ENCODE results near the gene ITLN1.
A peak's percentile ranks its signal among the peaks of the same experiment; 100 is the strongest.

Gene ITLN1

DNA sequence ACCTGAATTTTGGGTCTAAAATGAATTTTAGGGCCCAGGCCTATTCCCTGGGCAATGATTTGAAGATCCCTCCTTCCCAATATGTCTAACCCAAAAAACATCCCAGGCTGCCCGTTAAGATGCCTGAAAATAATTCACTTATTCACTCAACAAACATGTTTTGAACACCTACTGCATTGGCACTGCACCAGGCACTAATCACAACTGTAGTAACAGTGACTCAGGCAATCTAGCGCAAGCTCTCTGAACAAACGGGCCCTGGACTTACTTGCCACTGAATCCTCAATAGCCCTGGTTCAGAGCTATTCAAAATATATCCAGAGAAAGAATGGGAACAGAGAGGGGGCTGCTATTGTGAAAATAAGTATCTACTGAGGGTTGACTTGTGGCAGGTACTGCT lies 26.5 kb downstream of the ITLN1 start:
- no peak for DNase-seq

DNA sequence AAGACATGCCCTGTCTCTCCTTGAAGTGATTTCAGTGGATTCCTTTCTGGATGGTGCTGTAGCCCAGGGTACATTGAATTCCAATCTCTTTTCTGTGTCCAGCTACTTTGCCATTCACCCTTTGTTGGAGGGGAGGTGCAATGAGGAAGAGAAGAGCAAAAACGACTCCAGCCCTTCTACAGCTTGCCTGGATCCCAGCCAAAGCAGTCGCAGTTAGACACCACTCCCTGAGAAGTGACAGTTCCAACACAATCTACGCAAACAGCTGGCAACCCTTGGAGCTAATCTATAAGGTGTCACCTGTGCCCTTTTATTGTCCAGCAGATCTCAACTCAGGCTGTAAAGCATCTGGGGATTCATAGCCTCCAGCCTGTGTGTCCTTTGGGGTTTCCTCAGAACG lies 26.9 kb downstream of the ITLN1 start:
- DNase-seq, result no peak

DNA sequence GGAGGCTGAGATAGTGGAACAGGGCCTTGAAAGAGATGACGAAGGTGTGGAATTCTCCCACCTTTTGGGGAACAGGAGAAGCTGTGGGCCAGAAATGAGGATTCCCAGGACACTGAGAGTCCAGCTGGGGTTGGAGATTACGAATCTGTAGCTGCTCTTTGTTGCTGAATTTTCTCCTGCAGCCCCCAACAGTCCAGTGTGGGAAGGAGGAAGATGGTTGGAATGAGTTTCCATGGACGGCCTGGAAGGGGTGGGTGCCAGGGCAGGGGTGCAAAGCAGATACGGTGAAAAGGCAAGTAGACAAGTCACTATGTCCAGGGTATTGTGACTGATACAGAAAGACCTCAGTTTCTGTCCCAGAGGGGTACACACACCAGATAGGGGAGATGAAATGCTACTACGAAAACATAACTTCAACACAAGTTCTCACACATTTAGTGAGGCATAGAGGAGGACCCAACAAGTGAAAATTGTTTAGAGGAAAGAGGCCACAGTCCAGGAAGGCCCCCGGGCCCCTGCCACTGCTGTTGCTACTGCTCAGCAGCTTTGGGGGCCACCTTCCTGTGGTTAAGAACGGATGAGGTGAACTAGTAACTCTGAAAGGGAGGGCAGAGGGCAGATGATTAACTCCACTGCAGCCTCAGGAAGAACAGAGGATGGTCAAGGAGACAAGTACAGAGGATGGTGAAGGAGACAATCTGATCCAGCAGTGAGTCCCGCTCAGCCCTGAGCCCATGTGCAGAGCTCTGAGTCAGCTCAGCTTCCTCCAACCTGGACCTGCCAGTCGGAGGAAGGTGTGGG lies 29.6 kb downstream of the ITLN1 start:
- DNase-seq, result no peak

DNA sequence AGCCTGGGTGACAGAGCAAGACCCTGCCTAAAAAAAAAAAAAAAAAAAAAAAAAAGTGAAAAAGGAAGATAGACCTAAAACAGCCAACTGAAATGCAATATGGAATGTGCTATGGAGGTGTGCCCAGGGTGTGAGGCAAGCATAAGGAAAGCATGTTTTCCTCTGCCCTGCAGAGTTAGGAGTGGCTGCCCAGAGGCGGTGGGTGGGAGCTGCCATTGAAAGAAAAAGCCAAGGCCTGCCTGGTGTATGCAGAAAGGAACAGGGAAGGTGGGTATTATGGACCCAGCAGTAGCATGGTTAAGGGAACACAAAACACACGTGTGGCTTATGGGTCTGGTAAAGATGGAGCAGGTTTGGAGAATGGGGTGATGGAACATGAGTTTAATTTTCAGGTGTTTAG lies 31.2 kb downstream of the ITLN1 start:
- no peak for DNase-seq

DNA sequence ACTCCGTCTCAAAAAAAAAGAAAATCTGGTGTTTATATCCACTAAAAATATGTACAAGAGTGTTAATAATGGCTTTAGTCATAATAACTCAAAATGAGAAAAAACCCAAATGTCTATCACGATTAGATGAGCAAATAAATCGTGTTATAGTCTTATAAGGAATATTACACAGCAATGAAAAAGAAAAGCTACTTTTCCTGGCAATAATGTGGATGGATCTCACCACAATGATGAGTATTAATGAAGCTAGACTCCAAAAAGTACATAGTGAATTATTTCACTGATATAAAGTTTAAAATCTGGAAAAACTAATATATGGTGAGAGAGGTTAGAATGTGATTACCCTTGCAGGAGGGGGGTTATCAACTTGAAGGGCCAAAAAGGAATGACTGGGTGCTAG lies 32.0 kb downstream of the ITLN1 start:
- no peak for DNase-seq

DNA sequence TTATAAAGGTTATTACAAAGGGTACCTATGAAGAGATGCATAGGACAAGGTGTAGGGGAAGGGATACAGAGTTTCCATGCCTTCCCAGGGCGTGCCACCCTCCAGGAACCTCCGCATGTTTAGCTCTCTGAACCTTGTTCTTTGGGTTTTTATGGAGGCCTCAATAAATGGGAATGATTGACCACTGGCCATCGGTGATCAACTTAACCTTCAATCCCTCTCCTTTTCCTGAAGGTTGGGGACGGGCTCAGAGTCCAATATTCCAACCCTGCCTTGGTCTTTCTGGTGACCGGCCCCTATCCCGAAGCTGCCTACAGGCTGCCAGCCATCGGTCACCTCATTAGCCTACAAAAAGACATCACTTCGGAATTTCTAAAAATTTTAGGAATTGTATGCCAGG lies 34.0 kb downstream of the ITLN1 start:
- no peak for DNase-seq

DNA sequence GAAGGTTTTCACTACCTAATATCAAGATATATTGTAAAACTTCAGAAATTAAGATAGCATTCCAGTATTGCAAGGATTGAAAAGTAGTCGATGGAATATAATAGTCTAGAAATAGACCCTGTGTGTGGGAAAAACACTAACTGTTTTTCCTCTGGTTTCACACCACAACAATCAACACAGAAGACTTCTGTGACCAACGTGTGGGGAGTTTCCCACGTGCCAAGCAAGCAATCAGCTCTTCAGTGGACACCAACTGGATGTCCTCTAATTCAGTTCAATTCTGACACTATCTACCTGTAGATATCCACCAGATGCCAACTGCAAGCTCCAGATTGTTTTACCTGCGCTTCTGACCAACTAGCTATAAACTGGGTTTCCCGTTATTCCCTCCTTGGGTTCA lies 34.4 kb downstream of the ITLN1 start:
- DNase-seq, result no peak

DNA sequence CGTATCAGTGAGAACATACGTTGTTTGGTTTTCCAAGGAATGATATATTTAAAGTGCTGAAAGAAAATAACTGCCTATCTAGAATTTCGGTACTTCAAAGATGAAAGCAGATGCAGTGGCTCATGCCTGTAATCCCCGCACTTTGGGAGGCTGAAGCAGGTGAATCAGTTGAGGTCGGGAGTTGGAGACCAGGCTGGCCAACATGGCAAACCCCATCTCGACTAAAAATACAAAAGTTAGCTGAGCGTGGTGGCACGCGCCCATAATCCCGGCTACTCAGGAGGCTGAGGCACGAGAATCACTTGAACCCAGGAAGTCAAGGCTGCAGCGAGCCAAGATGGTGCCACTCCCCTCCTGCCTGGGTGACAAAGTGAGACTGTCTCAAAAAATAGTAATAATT lies 38.7 kb downstream of the ITLN1 start:
- no peak for DNase-seq

DNA sequence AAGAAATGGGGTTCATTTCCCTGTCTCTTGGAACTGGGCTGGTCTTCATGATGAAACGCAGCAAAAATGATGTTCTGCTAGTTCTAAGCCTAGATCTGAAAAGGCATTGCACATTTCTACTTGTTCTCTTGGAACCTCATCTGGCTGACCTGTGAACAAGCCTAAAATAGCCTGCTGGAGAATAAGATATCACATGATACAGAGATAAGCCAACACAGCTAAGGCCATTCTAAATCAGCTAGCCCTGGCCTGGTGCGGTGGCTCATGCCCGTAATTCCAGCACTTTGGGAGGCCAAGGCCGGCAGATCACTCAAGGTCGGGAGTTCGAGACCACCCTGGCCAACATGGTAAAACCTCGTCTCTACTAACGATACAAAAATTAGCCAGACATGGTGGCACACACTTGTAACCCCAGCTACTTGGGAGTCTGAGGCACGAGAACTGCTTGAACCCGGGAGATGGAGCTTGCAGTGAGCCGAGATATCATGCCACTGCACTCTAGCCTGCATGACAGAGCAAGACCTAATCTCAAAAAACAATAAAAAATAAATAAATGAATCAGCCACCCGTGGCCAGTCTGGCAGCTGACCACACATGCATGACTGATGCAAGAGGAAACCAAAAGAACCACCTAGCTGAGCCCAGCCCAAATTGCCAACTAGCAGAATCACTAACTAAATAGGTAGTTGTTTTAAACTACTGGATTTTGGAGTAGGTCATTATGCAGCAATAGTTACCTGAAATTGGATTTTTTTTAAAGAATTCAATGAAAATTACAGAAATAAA lies 40.3 kb downstream of the ITLN1 start:
- no peak for DNase-seq

DNA sequence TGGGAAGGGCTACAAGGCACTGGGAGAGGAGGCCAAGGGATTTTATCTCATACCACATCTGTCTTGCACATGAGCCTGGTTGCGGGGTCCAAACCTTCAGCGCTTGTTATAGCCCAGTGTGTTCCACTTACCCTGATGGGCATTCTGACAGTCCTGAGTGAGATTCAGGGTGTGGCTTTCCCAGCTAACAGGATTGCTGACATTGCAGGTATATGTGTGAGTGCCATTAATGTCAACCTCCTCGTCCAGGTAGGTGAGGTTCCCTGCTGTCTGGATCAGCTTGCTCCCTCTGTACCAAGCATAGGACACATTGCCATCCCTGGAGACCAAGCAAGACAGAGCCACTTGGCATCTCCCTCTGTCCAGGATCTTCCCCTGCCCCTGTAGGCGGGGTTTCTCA lies 43.9 kb downstream of the ITLN1 start:
- no peak for DNase-seq

DNA sequence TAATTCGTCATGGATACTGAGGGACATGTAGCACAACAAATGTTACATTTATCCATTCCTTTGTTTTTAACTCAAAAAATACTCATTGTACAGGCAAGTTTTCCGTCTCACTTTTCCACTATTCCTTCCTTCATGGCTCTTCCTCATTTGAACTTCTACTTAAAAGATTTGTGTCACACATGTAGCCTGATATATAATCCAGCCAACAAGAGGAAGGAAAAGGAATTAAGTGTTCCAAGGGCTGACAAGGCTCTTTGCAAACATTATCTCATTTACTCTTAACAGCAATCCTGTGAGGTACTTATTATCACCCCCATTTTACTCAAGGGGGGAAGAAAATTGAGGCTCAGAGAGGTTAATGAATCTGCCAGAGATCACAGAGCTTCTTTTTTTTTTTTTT lies 45.2 kb downstream of the ITLN1 start:
- no peak for DNase-seq

DNA sequence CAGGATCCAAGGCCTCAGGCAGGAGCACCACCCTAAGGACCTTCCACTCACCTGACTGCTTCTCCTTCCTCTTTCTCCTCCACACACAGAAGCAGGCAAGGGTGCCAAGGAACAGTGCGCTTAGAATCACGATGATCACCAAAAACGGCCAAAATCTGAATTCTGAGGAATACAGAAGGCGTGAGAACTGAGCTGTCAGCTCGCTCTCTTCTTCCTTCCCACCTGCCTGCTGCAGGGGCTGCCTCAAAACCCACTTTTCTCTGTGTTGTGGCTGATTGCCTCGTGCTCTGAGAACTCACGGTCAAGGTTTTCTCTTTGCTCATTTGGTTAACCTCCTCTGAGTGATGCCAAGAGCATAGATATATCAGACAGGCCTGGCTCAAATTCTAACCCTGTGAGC lies 46.1 kb downstream of the ITLN1 start:
- DNase-seq, result no peak

DNA sequence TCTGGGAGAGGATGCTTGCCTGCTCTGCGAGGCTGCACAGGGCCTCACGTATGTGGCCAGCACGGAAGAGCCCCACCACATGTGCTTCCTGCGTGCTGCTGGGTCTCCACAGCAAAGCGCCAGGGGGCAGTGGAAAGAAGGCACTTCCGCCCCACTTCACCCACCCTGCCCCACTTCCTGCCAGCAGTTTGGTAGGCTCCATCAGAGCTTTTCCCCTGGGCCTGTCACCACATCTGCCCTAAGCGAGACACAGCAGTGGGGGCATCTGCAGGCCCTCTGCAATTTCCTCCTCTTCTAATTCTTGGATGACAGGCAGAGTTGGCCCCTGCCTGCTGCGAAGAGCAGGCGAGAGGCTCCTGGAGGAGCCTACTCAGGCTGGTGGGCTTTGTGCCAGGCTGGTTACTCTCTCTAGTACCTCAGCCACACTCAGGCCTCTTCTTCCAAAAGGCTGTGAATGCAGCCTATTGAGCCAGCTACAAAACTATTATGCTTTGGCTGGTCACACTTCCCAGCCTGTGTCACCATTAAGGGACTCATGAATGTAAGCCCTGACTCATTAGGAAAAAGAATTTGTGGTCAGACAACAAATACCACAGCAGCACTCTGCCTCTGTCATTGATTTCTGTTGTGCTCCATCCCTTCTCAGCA lies 47.3 kb downstream of the ITLN1 start:
- peak in 14 of 51 donors; percentile 2 to 40 (median 17) for DNase-seq

DNA sequence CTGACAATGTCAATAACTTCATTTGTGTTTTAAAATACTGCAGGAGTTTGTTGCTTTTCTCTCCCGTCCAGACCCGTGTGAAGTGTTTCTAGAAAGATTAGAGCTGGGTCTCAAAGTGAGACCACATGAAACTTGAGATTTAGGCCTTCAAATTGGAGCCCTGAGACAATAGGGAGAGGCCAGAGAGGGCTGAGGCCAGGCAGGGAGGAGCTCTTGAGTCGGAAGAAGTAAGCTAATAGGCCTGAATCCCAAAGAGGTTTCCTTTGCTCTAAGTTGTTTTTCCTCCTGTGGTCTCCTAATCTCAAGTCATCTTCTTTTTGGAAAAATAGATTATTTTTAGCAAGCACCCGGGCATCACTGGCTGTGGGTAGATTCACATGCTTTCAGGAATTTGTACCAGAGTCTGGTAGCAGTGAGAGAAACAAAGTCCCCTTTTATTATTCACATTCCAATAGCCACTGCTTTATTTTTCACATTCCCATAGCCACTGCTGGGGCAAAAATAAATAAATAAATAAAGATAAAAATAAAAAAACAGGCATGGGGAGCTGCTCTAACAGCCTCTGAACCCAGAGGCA lies 47.9 kb downstream of the ITLN1 start:
- DNase-seq, result no peak

DNA sequence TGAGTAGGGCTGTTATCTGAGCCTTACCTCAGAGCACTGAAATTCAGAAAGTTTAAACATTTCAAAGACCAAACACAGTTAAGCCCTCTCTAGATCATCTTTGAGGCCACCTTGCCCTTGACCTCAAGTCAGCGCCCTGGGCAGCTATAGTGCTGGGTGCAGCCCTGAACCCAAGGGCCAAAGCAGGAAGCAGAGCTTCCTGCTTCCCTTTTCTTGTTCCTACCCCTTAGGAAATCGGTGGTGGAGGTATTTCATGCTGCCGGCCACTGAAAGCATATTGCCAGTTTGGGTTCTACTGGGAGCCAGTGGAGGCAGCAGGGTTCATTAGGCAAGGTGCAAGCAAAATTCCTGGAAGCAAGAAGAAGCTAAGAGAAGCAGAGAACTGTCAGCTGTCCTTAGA lies 48.4 kb downstream of the ITLN1 start:
- no peak for DNase-seq

DNA sequence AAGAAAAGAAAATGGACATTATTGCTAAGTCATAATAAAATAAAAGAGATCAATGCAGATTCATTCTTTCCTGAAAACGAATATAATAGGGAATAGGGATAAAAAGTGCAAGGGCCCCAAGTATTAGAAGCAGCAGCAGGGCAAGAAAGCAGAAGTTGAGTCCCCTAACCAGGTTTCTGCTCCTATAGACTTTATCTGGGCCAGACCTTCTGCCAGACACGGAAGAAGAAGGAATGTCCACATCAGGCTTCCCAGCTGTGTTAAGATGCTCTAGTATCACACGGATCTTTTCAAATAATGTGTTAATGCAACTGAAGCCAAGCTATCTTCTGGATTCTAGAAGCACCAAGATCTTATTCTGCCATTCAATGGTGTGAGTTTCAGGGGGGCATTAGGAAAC lies 49.2 kb downstream of the ITLN1 start:
- no peak for DNase-seq

DNA sequence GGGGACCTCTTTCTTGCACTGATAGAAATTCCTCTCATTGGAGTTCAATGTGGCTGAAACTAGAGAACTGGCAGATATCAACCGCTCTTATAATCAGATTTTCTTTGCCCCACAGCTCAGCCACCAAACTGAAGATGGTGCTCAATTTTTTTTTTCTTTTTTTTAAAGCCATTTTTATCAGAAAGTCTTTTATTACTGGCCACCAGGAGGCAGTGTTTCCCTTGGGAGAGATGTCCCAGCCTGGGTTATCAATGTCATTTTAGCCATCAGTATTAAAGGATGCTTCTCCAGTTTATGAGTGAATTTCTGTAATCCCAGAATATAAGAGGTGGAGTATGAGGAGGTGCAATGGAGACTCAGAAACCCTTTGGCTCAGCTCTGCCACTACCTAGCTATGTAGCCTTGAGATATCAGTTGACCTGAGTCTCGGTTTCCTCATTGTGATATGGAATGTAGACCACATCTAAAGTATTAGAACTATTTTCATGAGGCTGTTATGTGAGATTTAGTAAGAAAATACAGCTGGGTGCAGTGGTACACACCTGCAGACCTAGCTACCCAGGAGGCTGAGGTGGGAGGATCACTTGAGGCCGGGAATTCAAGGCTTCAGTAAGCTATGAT lies 49.9 kb downstream of the ITLN1 start:
- DNase-seq, result peak in 2 of 51 donors; percentile 5 to 10

DNA sequence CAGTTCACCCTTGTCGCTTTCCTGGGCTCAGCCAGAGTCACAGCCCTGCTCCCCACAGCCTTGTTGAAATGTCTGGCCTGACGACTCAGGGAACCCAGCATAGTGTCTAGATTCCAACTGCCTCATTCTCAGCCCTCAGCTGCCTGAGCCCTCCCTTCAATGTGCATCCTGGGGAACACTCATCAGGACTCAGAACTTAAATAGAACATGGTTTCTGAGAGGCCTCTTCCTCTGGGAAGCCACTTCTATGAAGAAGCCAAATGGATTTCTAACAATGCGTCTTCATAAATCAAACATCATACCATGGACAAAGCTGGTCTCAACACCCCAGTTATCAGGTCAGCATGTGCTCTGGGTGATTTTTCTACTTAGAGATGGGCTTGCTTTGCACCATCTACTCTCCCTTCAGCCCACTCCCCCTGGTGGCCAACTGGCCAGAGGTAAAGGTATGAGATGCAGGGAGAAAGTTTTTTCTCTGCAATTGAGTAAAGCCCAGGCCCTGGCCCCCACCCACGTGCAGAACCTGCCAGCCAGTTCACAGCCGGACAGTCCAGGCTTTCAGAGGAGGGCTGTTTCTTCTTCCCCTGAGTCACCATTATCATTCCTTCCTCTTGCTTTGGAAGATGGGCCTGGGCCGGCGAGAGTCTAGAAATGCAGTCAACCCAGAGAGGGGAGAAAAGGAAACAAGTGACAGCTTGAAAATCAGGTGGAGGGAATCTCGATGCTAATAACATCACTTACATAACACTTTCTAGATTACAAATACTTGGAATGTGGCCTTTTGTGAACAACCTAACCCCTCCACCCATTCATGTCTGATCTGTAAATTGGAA lies 54.4 kb downstream of the ITLN1 start:
- peak in 5 of 51 donors; percentile 1 to 19 (median 6) for DNase-seq

DNA sequence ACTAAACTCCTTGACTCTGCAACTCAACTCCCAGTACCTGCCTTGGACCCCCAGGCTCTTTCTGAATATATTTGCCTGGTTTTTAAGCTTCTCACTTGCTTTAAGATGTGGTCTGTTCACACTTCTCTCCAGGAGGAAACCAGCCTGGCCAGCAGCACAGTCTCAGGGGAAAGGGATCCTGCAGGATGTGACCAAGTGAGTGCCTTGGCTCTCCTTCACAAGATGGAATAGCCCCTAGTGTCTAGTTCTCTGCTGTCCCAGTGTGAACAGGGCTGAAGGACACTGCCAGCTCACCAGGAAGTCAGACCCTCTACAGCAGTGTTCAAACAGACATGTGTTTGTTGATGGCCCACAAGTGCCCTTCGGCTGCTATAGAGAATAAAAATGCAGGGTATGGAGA lies 55.2 kb downstream of the ITLN1 start:
- DNase-seq, result no peak

DNA sequence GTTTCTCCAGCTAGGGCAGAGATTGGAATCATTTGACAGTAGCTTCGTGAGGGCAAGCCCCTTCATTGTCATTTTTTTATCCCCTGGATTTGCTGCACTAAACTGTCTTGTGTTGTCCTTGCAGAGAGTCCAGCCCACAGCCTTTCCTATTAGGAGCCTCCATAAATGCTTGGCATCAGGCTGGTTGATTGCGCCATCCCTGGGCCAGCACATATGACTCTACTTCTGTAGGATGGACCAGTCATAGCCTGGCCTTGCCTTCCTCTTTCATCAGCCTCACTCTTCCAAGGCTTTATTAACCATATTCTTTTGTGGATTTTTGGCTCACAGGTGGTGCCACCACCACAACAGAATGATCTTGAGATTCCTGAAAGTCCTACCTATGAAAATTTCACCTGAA lies 57.6 kb downstream of the ITLN1 start:
- no peak for DNase-seq

DNA sequence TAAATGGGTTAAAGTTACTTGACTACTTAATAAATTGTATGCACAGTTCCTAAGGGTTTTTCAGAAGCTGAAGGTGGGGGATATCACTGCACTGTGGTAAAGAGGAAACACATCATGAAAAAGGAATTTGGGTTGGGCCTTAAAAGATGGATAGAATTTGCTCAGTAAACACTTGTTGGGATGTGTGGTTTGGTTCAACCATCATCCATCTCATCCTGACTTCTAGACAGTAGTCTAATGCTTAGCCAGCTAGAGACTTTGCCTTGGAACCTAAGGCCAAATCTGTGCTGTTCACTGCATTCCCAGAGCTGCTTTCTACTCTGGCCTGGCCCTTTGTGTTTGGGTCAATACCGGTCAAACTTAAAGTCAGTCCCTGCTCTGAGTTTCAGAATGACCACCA lies 58.4 kb downstream of the ITLN1 start:
- no peak for DNase-seq
